ENCODE data around the gene DCC.

DCC gene

DNA sequence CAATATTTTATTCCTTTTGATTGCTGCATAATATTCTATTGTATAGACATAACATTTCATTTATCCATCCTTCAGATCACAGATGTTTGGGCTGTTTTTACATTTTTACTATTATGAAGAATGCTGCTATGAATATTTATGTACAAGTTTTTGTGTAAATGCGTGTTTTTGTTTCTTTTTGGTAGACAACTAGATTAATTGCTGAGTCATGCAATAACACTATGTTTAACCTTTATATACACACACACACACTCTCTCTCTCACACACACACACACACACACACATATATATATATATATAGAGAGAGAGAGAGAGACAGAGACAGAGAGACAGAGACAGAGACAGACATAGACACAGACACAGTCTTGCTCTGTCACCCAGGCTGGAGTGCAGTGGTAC lies 926.9 kb downstream of the DCC start:
- no peaks in the 10 kb centered on the region for H3K27me3 ChIP-seq (replicated peaks; ENCODE audit: control insufficient read depth, insufficient read depth, low read length, poor library complexity, severe bottlenecking)
- peaks cover 3% of the 10 kb centered on the region for H3K9me3 ChIP-seq (ENCODE audit: control insufficient read depth, low read length)
- H3K27ac ChIP-seq (ENCODE audit: insufficient read depth, low read length, poor library complexity, severe bottlenecking): no peak overlapping the region
- no peak for DNase-seq
- H3K4me1 ChIP-seq (ENCODE audit: control insufficient read depth, insufficient read depth, low read length, poor library complexity, severe bottlenecking): no peaks in the 10 kb centered on the region
- no peaks in the 10 kb centered on the region for H3K36me3 ChIP-seq (ENCODE audit: control insufficient read depth, insufficient read depth, low read length)
- H3K4me3 ChIP-seq (ENCODE audit: insufficient read depth, low read depth, low read length, poor library complexity, severe bottlenecking): no peak overlapping the region

DNA sequence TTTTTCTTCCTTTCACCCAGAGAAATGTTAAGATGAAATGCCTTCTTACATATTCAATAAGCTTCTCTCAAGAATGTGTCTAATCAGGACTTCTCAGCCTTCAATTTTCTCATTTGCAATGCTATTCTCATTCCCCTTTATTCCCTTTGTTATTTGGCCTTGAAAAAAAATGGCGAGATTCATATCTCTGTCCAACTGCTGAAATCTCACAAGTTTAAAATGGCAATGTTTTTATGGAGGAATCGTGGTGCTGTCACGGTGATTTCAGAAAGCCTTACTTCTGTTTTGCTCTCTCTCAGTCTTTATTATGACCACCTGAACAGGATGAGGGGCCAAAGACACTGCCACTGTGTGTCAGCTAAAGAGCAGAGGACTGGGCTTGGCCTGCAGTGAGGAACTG lies 928.5 kb downstream of the DCC start:
- no peaks in the 10 kb centered on the region for H3K4me1 ChIP-seq (ENCODE audit: control insufficient read depth, insufficient read depth, low read length, poor library complexity, severe bottlenecking)
- H3K27ac ChIP-seq (ENCODE audit: insufficient read depth, low read length, poor library complexity, severe bottlenecking): no peak overlapping the region
- H3K9me3 ChIP-seq (ENCODE audit: control insufficient read depth, low read length): peaks cover 4% of the 10 kb centered on the region
- H3K4me3 ChIP-seq (ENCODE audit: insufficient read depth, low read depth, low read length, poor library complexity, severe bottlenecking): no peak overlapping the region
- H3K36me3 ChIP-seq (ENCODE audit: control insufficient read depth, insufficient read depth, low read length): no peaks in the 10 kb centered on the region
- DNase-seq: no peak
- H3K27me3 ChIP-seq (replicated peaks; ENCODE audit: control insufficient read depth, insufficient read depth, low read length, poor library complexity, severe bottlenecking): no peaks in the 10 kb centered on the region

DNA sequence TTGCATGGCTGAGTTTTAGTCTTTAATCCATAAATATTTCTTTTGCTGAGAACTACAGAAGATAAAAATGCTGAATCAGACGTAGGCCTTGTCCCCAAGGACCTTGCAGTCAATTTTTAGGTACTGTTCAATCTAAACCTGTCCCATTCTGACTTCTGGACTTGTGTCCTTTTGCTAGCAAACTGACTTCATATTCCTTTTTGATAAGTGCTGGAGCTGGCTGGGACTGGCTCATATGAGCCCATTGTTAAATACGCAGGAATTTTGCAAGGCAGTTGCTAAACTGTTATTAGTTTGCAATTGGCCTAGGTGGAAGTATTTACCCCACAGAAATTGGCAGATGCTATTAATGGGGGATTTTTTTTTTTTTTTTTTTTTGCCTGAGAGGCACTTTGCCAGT lies 941.4 kb downstream of the DCC start:
- DNase-seq: no peak
- H3K4me1 ChIP-seq (ENCODE audit: control insufficient read depth, insufficient read depth, low read length, poor library complexity, severe bottlenecking): no peaks in the 10 kb centered on the region
- H3K27me3 ChIP-seq (replicated peaks; ENCODE audit: control insufficient read depth, insufficient read depth, low read length, poor library complexity, severe bottlenecking): no peaks in the 10 kb centered on the region
- H3K36me3 ChIP-seq (ENCODE audit: control insufficient read depth, insufficient read depth, low read length): no peaks in the 10 kb centered on the region
- H3K4me3 ChIP-seq (ENCODE audit: insufficient read depth, low read depth, low read length, poor library complexity, severe bottlenecking): no peak overlapping the region
- H3K27ac ChIP-seq (ENCODE audit: insufficient read depth, low read length, poor library complexity, severe bottlenecking): no peak overlapping the region
- H3K9me3 ChIP-seq (ENCODE audit: control insufficient read depth, low read length): no peaks in the 10 kb centered on the region

DNA sequence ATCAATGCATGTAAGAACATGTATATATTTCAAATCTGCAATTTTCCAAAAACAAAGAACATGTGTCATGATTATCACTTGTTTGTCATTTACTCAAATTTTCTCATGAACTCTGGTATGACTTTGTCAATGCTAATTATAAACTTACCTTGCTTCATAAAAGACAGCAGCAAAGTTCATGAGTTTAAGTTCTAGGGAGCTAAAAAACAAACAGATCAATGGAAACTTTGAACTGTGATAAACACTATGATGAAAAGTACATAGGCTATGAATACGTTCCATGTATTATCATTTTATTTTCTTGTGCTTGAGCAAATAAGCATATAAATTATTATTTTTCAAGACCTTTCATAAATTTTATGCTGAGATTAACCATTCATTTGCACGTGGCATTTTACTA lies 943.7 kb downstream of the DCC start:
- Histone ChIP-seq H3K27ac (ENCODE audit: insufficient read depth, low read length, poor library complexity, severe bottlenecking) (no peak overlapping the region), H3K27me3 (replicated peaks; ENCODE audit: control insufficient read depth, insufficient read depth, low read length, poor library complexity, severe bottlenecking) (no peaks in the 10 kb centered on the region), H3K36me3 (ENCODE audit: control insufficient read depth, insufficient read depth, low read length) (no peaks in the 10 kb centered on the region), H3K9me3 (ENCODE audit: control insufficient read depth, low read length) (no peaks in the 10 kb centered on the region), H3K4me3 (ENCODE audit: insufficient read depth, low read depth, low read length, poor library complexity, severe bottlenecking) (no peak overlapping the region), H3K4me1 (ENCODE audit: control insufficient read depth, insufficient read depth, low read length, poor library complexity, severe bottlenecking) (no peaks in the 10 kb centered on the region)
- DNase-seq: no peak

DNA sequence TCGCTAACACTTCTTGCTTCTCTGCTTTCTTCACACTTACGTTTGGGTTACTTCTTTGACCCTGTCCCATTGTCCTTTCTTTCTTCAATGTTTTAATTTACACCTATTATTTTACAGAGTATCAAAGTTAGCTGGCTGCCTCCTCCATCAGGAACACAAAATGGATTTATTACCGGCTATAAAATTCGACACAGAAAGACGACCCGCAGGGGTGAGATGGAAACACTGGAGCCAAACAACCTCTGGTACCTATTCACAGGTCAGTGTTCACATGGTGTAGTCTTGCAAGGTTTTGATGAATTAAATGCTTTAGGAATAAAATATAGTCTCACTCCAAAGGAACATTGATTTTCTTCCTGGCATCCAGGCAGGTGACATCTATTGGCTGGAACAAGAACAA lies 965.5 kb downstream of the DCC start:
- Histone ChIP-seq H3K27ac (ENCODE audit: insufficient read depth, low read length, poor library complexity, severe bottlenecking) (no peak overlapping the region), H3K4me1 (ENCODE audit: control insufficient read depth, insufficient read depth, low read length, poor library complexity, severe bottlenecking) (no peaks in the 10 kb centered on the region), H3K27me3 (replicated peaks; ENCODE audit: control insufficient read depth, insufficient read depth, low read length, poor library complexity, severe bottlenecking) (no peaks in the 10 kb centered on the region), H3K36me3 (ENCODE audit: control insufficient read depth, insufficient read depth, low read length) (no peaks in the 10 kb centered on the region), H3K4me3 (ENCODE audit: insufficient read depth, low read depth, low read length, poor library complexity, severe bottlenecking) (no peak overlapping the region), H3K9me3 (ENCODE audit: control insufficient read depth, low read length) (no peaks in the 10 kb centered on the region)
- DNase-seq: no peak

DNA sequence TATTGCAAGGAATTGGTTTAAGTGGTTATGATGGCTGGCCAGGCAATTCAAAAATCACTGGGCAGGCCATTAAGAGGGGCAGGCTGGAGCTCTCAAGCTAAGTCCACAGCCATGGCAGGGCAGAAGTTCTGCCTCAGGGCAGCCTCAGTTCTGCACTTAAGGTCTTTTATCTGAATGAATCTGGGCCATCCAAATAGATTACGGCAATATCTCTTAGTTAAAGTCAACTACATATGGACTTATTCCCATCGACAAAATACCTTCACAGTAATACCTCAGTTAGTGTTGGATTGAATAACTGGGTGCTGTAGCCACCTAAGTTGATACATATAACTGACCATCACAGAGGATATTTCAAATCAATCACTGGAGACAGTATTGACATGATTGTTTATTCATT lies 979.6 kb downstream of the DCC start:
- H3K4me1 ChIP-seq (ENCODE audit: control insufficient read depth, insufficient read depth, low read length, poor library complexity, severe bottlenecking): no peaks in the 10 kb centered on the region
- H3K27ac ChIP-seq (ENCODE audit: insufficient read depth, low read length, poor library complexity, severe bottlenecking): no peak overlapping the region
- H3K27me3 ChIP-seq (replicated peaks; ENCODE audit: control insufficient read depth, insufficient read depth, low read length, poor library complexity, severe bottlenecking): no peaks in the 10 kb centered on the region
- no peaks in the 10 kb centered on the region for H3K36me3 ChIP-seq (ENCODE audit: control insufficient read depth, insufficient read depth, low read length)
- no peak for DNase-seq
- H3K4me3 ChIP-seq (ENCODE audit: insufficient read depth, low read depth, low read length, poor library complexity, severe bottlenecking): no peak overlapping the region
- no peaks in the 10 kb centered on the region for H3K9me3 ChIP-seq (ENCODE audit: control insufficient read depth, low read length)

DNA sequence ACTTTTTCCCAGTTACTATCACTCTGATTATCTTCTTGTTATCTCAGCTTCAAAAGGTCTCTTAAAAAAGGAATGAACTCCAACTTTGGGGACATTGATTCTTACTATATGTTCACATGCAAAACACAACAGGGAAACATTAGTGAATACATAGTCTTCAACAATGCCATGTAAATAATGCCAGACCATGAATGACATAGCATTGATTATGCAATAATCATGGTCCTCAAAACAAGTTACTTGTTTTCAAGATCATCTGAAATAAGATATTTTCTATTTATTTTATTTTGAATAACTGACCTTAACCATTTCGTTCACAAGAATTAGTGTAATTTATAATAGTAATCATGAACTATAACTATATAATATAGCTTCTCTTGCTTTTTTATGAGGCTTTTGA lies 982.2 kb downstream of the DCC start:
- no peak overlapping the region for H3K27ac ChIP-seq (ENCODE audit: insufficient read depth, low read length, poor library complexity, severe bottlenecking)
- no peaks in the 10 kb centered on the region for H3K27me3 ChIP-seq (replicated peaks; ENCODE audit: control insufficient read depth, insufficient read depth, low read length, poor library complexity, severe bottlenecking)
- no peaks in the 10 kb centered on the region for H3K36me3 ChIP-seq (ENCODE audit: control insufficient read depth, insufficient read depth, low read length)
- H3K4me3 ChIP-seq (ENCODE audit: insufficient read depth, low read depth, low read length, poor library complexity, severe bottlenecking): no peak overlapping the region
- H3K9me3 ChIP-seq (ENCODE audit: control insufficient read depth, low read length): no peaks in the 10 kb centered on the region
- H3K4me1 ChIP-seq (ENCODE audit: control insufficient read depth, insufficient read depth, low read length, poor library complexity, severe bottlenecking): no peaks in the 10 kb centered on the region
- DNase-seq: no peak

DNA sequence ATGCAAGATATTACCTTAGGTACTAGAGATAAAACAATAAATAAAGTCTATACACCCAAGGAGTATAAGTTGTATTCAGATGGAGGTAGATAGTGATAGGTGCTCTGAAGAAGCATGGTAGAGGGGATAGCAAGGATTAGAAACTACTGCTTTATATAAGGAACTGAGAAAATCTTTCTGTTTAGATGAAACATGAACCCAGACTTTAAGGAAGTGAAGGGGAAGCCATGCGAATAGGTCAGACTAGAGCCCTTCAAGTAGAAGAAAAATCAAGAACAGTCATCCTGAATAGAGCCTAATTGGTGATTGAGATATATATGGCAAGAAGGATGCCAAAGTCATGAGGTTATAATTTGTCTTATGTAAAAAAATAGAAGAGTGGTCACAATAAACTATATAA lies 984.4 kb downstream of the DCC start:
- no peaks in the 10 kb centered on the region for H3K36me3 ChIP-seq (ENCODE audit: control insufficient read depth, insufficient read depth, low read length)
- H3K27me3 ChIP-seq (replicated peaks; ENCODE audit: control insufficient read depth, insufficient read depth, low read length, poor library complexity, severe bottlenecking): no peaks in the 10 kb centered on the region
- H3K9me3 ChIP-seq (ENCODE audit: control insufficient read depth, low read length): no peaks in the 10 kb centered on the region
- no peak overlapping the region for H3K4me3 ChIP-seq (ENCODE audit: insufficient read depth, low read depth, low read length, poor library complexity, severe bottlenecking)
- no peak overlapping the region for H3K27ac ChIP-seq (ENCODE audit: insufficient read depth, low read length, poor library complexity, severe bottlenecking)
- no peak for DNase-seq
- H3K4me1 ChIP-seq (ENCODE audit: control insufficient read depth, insufficient read depth, low read length, poor library complexity, severe bottlenecking): no peaks in the 10 kb centered on the region

DNA sequence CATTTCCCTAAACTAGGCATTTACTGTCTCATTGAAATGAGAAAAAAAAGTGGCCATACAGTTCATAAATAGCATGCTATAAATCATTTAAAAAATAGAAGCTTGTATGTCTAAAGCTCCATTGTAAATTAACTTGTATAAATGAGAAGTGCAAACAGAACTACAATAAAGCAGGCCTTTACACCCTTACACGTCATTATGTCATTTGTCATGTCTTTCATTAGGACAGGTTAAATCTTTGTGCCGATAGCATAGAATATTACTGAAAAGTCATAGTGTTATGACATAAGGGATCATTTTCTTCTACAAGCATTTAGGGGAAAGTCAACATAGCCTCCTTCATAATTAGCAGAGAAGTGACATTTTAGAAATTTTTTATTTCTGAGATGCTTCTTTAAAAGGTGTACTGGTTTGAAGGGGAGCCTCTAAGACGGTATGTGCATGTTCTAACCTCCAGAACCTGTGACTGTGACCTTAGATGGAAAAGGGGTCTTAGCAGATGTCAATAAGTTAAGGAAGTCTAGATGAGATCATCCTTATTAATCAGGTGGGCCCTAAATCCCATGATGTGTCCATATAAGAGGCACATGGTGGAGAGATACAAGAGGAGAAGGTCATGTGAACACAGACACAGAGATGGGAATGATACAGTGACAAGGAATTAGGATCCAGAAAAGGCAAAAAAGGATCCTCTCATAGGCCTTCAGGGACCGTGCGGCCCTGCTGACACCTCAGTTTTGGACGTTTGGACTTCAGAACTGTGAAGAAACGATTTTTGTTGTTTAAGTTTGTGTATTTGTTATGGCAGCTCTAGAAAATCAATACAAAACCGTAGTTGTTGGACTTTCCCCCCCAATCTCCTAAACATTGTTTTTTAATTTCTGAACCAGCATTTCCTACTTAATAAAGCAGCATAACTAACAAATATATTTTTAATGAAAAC lies 1020.8 kb downstream of the DCC start:
- no peak overlapping the region for H3K27ac ChIP-seq (ENCODE audit: insufficient read depth, low read length, poor library complexity, severe bottlenecking)
- H3K4me1 ChIP-seq (ENCODE audit: control insufficient read depth, insufficient read depth, low read length, poor library complexity, severe bottlenecking): no peaks in the 10 kb centered on the region
- DNase-seq: no peak
- no peaks in the 10 kb centered on the region for H3K9me3 ChIP-seq (ENCODE audit: control insufficient read depth, low read length)
- no peaks in the 10 kb centered on the region for H3K27me3 ChIP-seq (replicated peaks; ENCODE audit: control insufficient read depth, insufficient read depth, low read length, poor library complexity, severe bottlenecking)
- no peak overlapping the region for H3K4me3 ChIP-seq (ENCODE audit: insufficient read depth, low read depth, low read length, poor library complexity, severe bottlenecking)
- H3K36me3 ChIP-seq (ENCODE audit: control insufficient read depth, insufficient read depth, low read length): no peaks in the 10 kb centered on the region

DNA sequence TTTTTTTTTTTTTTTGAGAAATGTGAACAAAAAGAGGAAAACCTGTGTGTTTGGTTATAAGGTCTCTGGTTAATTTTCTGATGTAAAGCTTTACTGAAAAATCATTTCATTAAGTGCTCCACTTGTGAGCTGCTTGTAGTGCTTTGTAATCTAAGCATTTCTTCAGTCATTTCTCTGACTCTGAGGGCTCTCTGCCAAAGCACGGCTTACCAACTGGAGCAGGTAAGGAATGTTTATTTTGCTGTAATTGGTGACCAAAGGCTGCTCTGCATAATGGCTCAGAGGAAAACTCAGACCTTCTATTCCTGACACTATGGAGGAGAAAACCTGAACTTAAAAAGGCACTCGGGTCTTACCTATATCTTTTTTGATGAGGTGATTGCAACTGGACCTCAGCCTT lies 1035.6 kb downstream of the DCC start:
- no peak for DNase-seq
- H3K4me3 ChIP-seq (ENCODE audit: insufficient read depth, low read depth, low read length, poor library complexity, severe bottlenecking): no peak overlapping the region
- H3K4me1 ChIP-seq (ENCODE audit: control insufficient read depth, insufficient read depth, low read length, poor library complexity, severe bottlenecking): no peaks in the 10 kb centered on the region
- H3K36me3 ChIP-seq (ENCODE audit: control insufficient read depth, insufficient read depth, low read length): no peaks in the 10 kb centered on the region
- H3K27ac ChIP-seq (ENCODE audit: insufficient read depth, low read length, poor library complexity, severe bottlenecking): no peak overlapping the region
- no peaks in the 10 kb centered on the region for H3K27me3 ChIP-seq (replicated peaks; ENCODE audit: control insufficient read depth, insufficient read depth, low read length, poor library complexity, severe bottlenecking)
- no peaks in the 10 kb centered on the region for H3K9me3 ChIP-seq (ENCODE audit: control insufficient read depth, low read length)
